HUES48 (cell line): ENCODE results near the gene CMA1.
"Not testable (repeated sequence)": the region's sequence is repeated elsewhere in the genome, so short reads cannot be mapped to it uniquely, and the experiment has no call there.

ENCODE experiments used
- H3K27ac ChIP-seq: one replicate; pipeline ENCODE4 v1.7.0; 2013; ENCODE audit warnings: low read depth, low read length, inconsistent platforms
- H3K27me3 ChIP-seq: 2 replicates; pipeline ENCODE4 v1.6.1; 2013; ENCODE audit warnings: mild to moderate bottlenecking, low read length; ENCODE audit not compliant: control insufficient read depth, insufficient read depth
- H3K36me3 ChIP-seq: 2 replicates; pipeline ENCODE4 v1.6.1; 2013; ENCODE audit warnings: low read length; ENCODE audit not compliant: control insufficient read depth, insufficient read depth
- H3K4me1 ChIP-seq: 2 replicates; pipeline ENCODE4 v1.6.1; 2013; ENCODE audit warnings: mild to moderate bottlenecking, low read length; ENCODE audit not compliant: control insufficient read depth, insufficient read depth
- H3K4me3 ChIP-seq: 2 replicates; pipeline ENCODE4 v1.5.1; 2013; ENCODE audit warnings: mild to moderate bottlenecking, low read depth, low read length
- H3K9ac ChIP-seq: 2 replicates; pipeline ENCODE4 v1.6.1; 2013; ENCODE audit warnings: mild to moderate bottlenecking, low read depth, low read length, moderate library complexity
- H3K9me3 ChIP-seq: 2 replicates; pipeline ENCODE4 v1.6.1; 2013; ENCODE audit warnings: low read length; ENCODE audit not compliant: control insufficient read depth, insufficient read depth

The CMA1 gene, protein sequence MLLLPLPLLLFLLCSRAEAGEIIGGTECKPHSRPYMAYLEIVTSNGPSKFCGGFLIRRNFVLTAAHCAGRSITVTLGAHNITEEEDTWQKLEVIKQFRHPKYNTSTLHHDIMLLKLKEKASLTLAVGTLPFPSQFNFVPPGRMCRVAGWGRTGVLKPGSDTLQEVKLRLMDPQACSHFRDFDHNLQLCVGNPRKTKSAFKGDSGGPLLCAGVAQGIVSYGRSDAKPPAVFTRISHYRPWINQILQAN

DNA sequence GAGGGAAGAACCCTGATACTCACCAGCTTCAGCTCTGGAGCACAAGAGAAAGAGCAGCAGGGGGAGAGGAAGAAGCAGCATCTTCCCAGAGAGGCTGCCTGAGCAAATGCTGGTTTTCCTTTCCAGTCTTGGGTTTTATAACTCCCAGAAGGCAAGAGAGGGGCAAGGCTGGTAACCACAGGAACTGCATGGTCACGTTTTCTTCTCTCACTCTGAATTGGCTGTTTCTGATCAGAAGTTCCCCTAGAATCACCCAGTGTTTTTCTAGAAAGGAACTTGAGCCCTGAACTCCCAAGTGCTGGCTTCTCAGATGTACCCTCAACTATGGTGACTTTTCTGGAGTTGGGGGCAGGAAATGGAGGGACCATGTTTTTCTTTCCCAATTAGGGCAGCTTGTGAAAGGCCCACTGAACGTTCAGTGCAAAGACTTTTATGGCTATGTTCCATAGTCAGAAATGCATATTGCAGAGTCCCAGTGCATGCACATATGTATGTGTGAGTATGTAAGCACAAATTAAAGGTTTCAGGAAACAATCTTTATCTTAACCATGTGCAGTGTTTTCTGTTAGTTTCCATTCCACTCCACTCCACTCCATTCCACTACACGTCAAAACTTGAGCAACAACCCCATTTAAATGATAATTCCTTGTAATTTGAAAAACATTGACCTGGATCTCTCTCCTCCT, at the start of gene CMA1:
Gene CMA1, minus strand, starts transcription at position 111 of the 686 bp plus-strand sequence. Its CDS starts 30 bp downstream, at position 81.
- Histone ChIP-seq H3K27ac (no peak within 1 kb of the TSS), H3K4me3 (no peak within 1 kb of the TSS), H3K9ac (no peak within 1 kb of the TSS), H3K9me3 (no peaks in the 10 kb centered on the region), H3K36me3 (no peaks in the 10 kb centered on the region), H3K27me3 (no peaks in the 10 kb centered on the region), H3K4me1 (no peaks in the 10 kb centered on the region)

DNA sequence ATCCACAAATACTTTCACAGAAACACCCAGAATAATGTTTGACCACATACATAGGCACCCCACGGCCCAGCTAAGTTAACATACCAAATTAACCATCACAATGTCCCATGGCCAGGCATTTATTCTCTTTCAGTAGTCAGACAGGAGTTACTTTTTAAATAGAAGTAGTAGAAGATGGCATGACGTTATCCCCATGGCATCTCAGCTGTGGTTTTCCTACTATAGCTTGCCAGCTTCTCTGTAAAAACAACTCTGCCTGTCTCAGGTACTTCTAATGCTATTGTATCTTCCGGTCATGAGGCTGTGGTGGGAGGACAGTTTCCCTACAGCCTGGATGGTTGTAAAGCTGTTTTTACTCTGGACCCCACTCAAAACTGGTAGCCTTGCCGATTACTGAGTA, 48.7 kb upstream of the CMA1 start:
- no peaks in the 10 kb centered on the region for H3K27me3 ChIP-seq
- H3K27ac ChIP-seq, result no peak overlapping the region
- 0 out of 2 replicates have a peak, but pooled peaks cover 2% of the 10 kb centered on the region for H3K9me3 ChIP-seq
- no peaks in the 10 kb centered on the region for H3K36me3 ChIP-seq
- no peak overlapping the region for H3K9ac ChIP-seq
- H3K4me3 ChIP-seq, result no peak overlapping the region
- no peaks in the 10 kb centered on the region for H3K4me1 ChIP-seq

DNA sequence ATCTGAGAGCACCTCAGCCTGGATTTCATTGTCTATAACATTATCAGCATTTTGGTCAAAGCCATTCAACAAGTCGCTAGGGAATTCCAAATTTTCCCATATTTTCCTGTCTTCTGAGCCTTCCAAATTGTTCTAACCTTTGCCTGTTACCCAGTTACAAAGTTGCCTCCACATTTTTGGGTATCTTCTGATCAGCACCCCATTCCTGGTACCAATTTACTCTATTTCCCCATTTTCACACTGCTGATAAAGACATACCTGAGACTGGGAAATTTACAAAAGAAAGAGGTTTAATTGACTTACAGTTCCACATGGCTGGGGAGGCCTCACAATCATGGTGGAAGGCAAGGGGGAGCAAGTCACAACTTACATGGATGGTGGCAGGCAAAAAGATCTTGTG, 41.0 kb upstream of the CMA1 start:
- not testable (repeated sequence) for H3K36me3 ChIP-seq, H3K27ac ChIP-seq, H3K4me1 ChIP-seq, H3K4me3 ChIP-seq, H3K27me3 ChIP-seq, H3K9ac ChIP-seq
- peaks cover 30% of the 10 kb centered on the region for H3K9me3 ChIP-seq

GRCh38 chr14:24542346-24542936, 34.4 kb upstream of the CMA1 start:
- Histone ChIP-seq H3K4me1 (no peaks in the 10 kb centered on the region), H3K36me3 (no peaks in the 10 kb centered on the region), H3K4me3 (no peak overlapping the region), H3K9ac (no peak overlapping the region), H3K9me3 (peaks cover 19% of the 10 kb centered on the region; the same call in 1 of the 2 replicates), H3K27me3 (no peaks in the 10 kb centered on the region), H3K27ac (no peak overlapping the region)

GRCh38 chr14:24535737-24536136, 27.7 kb upstream of the CMA1 start:
- Histone ChIP-seq H3K36me3 (no peaks in the 10 kb centered on the region), H3K9ac (no peak overlapping the region), H3K9me3 (no peaks in the 10 kb centered on the region), H3K27ac (no peak overlapping the region), H3K4me1 (no peaks in the 10 kb centered on the region), H3K4me3 (no peak overlapping the region), H3K27me3 (no peaks in the 10 kb centered on the region)

DNA sequence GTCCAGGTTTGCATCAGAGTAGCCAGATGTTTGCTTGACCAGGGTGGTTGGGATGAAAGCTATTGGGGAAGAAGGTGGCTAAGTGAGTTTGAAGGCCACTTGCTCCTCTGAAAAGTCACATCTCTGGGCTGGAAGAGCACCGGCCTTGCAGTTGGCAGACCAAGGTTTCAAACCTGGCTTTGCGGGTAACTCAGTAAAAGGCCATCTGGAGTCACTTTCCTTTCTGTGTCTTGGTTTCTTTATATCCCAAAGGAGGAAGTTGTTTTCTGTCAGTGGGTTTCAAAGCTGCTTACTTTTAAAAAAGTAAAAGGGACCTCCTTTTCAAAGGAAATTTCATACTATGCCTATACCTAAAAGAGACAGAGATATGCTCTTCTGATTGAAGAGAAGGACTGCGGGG, 26.2 kb upstream of the CMA1 start:
- H3K9me3 ChIP-seq, result no peaks in the 10 kb centered on the region
- H3K4me1 ChIP-seq, result no peaks in the 10 kb centered on the region
- no peaks in the 10 kb centered on the region for H3K27me3 ChIP-seq
- no peak overlapping the region for H3K27ac ChIP-seq
- H3K4me3 ChIP-seq, result no peak overlapping the region
- H3K9ac ChIP-seq, result no peak overlapping the region
- no peaks in the 10 kb centered on the region for H3K36me3 ChIP-seq

DNA sequence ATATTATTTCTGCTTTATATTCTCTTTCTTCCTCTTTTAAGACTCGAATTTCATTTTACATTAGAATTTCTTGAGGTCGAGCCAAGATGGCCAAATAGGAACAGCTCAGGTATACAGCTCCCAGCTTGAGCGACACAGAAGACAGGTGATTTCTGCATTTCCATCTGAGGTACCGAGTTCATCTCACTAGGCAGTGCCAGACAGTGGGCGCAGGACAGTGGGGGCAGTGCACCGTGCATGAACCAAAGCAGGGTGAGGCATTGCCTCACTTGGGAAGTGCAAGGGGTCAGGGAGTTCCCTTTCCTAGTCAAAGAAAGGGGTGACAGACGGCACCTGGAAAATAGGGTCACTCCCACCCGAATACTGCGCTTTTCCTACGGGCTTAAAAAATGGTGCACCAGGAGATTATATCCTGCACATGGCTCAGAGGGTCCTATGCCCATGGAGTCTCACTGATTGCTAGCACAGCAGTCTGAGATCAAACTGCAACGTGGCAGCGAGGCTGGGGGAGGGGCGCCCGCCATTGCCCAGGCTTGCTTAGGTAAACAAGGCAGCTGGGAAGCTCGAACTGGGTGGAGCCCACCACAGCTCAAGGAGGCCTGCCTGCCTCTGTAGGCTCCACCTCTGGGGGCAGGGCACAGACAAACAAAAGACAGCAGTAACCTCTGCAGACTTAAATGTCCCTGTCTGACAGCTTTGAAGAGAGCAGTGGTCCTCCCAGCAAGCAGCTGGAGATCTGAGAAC, 18.0 kb upstream of the CMA1 start:
- not testable (repeated sequence) for H3K27me3 ChIP-seq, H3K9ac ChIP-seq, H3K27ac ChIP-seq, H3K36me3 ChIP-seq, H3K4me1 ChIP-seq, H3K9me3 ChIP-seq
- peak overlapping the region; percentile 11; the same call in 1 of the 2 replicates for H3K4me3 ChIP-seq

- Histone ChIP-seq H3K27me3 (no peaks in the 10 kb centered on the region), H3K36me3 (no peaks in the 10 kb centered on the region), H3K9ac (no peak overlapping the region), H3K27ac (no peak overlapping the region), H3K4me3 (no peak overlapping the region), H3K9me3 (no peaks in the 10 kb centered on the region), H3K4me1 (no peaks in the 10 kb centered on the region)
Measured at GRCh38 chr14:24518851-24519250, 10.8 kb upstream of the CMA1 start.

DNA sequence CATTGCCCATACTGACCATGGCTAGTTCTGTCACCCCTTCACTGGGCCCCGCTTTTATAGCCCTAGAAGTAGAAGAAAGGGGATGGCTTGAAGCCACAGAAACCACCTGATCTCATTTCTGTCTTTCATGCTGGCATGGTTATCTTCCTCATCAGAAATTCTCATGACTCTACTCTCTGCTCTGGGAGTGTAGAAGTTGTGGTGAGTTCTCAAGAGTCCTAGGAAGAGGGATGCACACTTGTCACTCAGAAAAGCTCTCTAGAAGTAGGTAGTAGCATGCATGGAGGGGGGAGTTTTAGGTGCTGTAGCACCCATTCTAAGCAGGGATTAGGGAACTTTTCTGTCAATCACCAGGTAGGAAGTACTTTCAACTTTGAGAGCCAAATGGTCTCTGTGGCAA, 6.1 kb upstream of the CMA1 start:
- Histone ChIP-seq H3K9ac (no peak overlapping the region), H3K27ac (no peak overlapping the region), H3K4me1 (no peaks in the 10 kb centered on the region), H3K4me3 (no peak overlapping the region), H3K27me3 (no peaks in the 10 kb centered on the region), H3K36me3 (no peaks in the 10 kb centered on the region), H3K9me3 (no peaks in the 10 kb centered on the region)

GRCh38 chr14:24513009-24513408, 4.9 kb upstream of the CMA1 start:
- no peaks in the 10 kb centered on the region for H3K4me1 ChIP-seq
- H3K27ac ChIP-seq, result no peak overlapping the region

DNA sequence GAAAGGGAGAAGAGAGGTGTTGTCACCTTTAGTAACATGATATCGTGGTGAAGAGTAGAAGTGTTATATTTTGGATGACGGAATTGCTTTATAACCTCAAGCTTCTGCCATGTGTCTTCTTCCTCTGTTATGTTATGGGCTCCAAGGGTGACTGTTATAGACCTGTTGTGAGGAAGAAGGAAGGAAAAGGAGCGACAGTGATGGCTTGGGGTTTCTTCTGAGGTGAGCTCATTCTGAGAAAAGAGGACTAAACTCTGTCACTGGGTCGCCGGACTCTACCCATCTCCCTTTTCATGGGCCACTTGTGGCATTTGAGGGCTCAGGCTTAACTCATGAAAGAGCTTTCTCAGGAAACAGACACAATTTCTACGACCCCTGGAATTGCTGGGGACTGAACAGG, 1.6 kb downstream of the CMA1 start:
- H3K4me1 ChIP-seq, result no peaks in the 10 kb centered on the region
- no peak overlapping the region for H3K9ac ChIP-seq
- H3K27ac ChIP-seq, result no peak overlapping the region
- no peak overlapping the region for H3K4me3 ChIP-seq
- no peaks in the 10 kb centered on the region for H3K36me3 ChIP-seq
- no peaks in the 10 kb centered on the region for H3K27me3 ChIP-seq
- no peaks in the 10 kb centered on the region for H3K9me3 ChIP-seq

More at GRCh38 chr14:24513009-24513408, 4.9 kb upstream of the CMA1 start:
- H3K9ac ChIP-seq, result no peak overlapping the region
- H3K4me3 ChIP-seq, result no peak overlapping the region
- no peaks in the 10 kb centered on the region for H3K27me3 ChIP-seq
- H3K9me3 ChIP-seq, result no peaks in the 10 kb centered on the region
- no peaks in the 10 kb centered on the region for H3K36me3 ChIP-seq
